Thyroid gland (tissue), 4 donors: ENCODE results near the gene ITM2B.

Experiments used
- POLR2A ChIP-seq, 2 donors: fragments of 450-650 bp; IDR thresholded peaks; one replicate each; pipeline ENCODE4 v1.6.1; 2017; ENCODE audit warnings: antibody characterized with exemption in 2 of 2, mild to moderate bottlenecking in 2 of 2, moderate library complexity in 1 of 2
- TF ChIP-seq, protein P1 (sequence below), 6 experiments: fragments of 200-600 bp in 3 of 6; fragments of 450-650 bp in 3 of 6; sonication (generic) in 3 of 6; IDR thresholded peaks; one replicate each; pipeline ENCODE4 v1.5.1; 2016 to 2019; ENCODE audit warnings: antibody characterized with exemption in 6 of 6, mild to moderate bottlenecking in 2 of 6, inconsistent platforms in 1 of 6, moderate library complexity in 1 of 6

DNA sequence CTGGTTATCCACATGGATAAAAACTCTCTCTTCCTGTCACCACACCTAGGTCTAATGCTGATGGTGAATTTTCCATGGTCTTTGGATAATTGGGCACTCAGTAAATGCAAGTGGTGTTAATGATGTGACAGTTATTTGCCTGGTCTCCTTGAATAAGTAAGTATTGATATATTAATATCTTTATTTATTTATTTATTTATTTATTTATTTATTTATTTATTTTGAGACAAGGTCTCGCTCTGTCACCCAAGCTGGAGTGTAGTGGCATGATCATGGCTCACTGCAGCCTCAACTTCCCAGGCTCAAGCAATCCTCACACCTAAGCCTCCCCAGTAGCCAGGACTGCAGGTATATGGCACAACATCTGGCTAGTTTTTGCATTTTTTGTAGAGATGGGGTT lies 46.3 kb upstream of the ITM2B start:
- TF ChIP-seq POLR2A (IDR thresholded peaks at IDR 0.05) = no peak
- TF ChIP-seq, protein P1, sequence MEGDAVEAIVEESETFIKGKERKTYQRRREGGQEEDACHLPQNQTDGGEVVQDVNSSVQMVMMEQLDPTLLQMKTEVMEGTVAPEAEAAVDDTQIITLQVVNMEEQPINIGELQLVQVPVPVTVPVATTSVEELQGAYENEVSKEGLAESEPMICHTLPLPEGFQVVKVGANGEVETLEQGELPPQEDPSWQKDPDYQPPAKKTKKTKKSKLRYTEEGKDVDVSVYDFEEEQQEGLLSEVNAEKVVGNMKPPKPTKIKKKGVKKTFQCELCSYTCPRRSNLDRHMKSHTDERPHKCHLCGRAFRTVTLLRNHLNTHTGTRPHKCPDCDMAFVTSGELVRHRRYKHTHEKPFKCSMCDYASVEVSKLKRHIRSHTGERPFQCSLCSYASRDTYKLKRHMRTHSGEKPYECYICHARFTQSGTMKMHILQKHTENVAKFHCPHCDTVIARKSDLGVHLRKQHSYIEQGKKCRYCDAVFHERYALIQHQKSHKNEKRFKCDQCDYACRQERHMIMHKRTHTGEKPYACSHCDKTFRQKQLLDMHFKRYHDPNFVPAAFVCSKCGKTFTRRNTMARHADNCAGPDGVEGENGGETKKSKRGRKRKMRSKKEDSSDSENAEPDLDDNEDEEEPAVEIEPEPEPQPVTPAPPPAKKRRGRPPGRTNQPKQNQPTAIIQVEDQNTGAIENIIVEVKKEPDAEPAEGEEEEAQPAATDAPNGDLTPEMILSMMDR (IDR thresholded peaks at IDR 0.05) = no peak
